ENCODE results near the gene GEN1. TPM values are rescaled to one million over a fixed set of nuclear protein-coding genes. Genes with fewer than 3 reads are reported as not detected.

GEN1 gene
- total RNA-seq, 2 donors from 2014 or later: 6.5 to 7.6 TPM

DNA sequence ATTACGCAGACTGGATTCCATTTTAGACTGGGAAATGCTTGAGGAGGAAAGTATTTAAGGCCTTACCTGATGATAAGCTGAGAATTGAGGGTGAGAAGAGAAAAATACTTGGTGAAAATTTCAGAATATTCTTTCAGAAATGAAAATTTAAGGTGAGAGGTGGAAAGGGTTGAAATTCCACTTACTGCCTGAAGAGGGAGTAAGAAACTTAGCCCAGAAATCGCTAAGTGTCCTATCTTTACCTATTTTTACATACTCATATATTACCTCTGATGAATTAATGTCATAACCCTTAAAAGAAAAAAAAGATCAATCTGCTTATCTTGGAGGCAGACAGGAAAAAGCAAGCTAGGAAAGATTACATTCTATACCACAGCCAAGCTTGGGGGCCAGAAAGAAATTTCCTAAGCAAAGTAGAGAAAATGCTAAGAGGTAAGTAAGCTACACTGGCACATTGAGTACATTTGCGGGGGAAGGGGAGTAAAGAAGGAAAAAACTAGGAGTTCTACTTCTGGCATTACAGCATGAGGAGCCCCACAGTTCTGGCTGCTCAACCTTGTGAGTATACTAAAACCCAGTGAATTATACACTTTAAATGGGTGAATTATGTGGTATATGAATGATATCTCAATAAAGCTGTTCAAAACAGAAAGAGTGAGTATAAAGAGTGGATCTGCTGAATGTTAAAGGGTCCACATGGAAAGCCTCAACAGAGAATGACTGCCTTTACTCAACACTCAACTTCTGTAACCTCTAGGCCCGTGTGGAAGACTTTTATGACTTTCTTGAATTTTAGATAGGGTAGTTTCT, 34.2 kb upstream of the GEN1 start:
- TF ChIP-seq POLR2A (IDR thresholded peaks at IDR 0.05): no peak
- TF ChIP-seq, protein P1, sequence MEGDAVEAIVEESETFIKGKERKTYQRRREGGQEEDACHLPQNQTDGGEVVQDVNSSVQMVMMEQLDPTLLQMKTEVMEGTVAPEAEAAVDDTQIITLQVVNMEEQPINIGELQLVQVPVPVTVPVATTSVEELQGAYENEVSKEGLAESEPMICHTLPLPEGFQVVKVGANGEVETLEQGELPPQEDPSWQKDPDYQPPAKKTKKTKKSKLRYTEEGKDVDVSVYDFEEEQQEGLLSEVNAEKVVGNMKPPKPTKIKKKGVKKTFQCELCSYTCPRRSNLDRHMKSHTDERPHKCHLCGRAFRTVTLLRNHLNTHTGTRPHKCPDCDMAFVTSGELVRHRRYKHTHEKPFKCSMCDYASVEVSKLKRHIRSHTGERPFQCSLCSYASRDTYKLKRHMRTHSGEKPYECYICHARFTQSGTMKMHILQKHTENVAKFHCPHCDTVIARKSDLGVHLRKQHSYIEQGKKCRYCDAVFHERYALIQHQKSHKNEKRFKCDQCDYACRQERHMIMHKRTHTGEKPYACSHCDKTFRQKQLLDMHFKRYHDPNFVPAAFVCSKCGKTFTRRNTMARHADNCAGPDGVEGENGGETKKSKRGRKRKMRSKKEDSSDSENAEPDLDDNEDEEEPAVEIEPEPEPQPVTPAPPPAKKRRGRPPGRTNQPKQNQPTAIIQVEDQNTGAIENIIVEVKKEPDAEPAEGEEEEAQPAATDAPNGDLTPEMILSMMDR (IDR thresholded peaks at IDR 0.05): peak; percentile 52 to 74 (median 66)
- Histone ChIP-seq H3K27me3 (no peaks in the 10 kb centered on the region), H3K27ac (no peak overlapping the region), H3K4me1 (no peaks in the 10 kb centered on the region), H3K9me3 (no peaks in the 10 kb centered on the region), H3K4me3 (no peak overlapping the region), H3K36me3 (replicated peaks in 1 of 2; ENCODE audit: insufficient read depth in 1 of 2, low read depth in 2 of 2) (peaks cover 0 to 8% of the 10 kb centered on the region in 2 donors)
- intact Hi-C loops (cut with DNase I): no loop called here
- DNase-seq (no peak), ATAC-seq (no peak)
- 61 to 72% methylated on average over 4 of the region's 4 CpGs for WGBS, 2 donors

DNA sequence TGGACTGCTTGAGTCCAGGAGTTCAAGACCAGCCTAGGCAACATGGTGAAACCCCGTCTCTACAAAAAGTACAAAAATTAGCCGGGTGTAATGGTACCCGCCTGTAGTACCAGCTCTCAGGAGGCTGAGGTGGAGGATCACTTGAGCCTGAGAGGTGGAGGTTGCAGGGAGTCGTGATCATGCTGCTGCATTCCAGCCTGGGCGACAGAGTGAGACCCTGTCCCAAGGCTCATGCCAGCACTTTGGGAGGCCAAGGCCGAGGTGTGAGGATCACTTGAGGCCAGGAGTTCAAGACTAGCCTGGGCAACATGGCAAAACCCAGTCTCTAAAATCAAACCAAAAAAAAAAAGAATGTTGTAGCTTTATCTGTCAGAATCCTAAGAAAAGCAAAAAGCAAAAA, 25.7 kb upstream of the GEN1 start:
- intact Hi-C loops (cut with DNase I): no loop called here
- WGBS, 2 donors: 84 to 88% methylated on average over 6 of the region's 6 CpGs

DNA sequence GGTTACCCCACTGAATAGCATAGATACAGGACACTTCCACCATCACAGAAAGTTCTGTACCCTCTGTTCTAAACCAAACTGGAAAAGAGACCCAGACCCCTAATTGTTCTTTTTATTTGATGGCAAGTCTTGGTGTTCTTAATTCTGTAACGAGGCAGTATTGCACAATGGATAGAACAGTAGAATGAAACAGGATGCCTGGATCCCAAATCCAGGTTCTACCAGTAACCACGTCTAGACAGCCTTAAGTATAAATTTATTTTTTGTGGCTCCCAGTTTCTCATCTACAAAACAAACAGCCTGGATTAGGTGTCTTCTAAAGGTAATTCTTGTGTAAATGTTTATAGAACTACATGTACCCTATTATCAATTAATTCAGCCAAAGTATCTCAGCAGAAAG, 24.1 kb upstream of the GEN1 start:
- WGBS, 2 donors: 92% methylated on average over 2 of the region's 2 CpGs
- Histone ChIP-seq H3K27me3 (no peaks in the 10 kb centered on the region), H3K9me3 (no peaks in the 10 kb centered on the region), H3K36me3 (replicated peaks in 1 of 2; ENCODE audit: insufficient read depth in 1 of 2, low read depth in 2 of 2) (peaks cover 0 to 2% of the 10 kb centered on the region in 2 donors), H3K4me3 (no peak overlapping the region), H3K27ac (no peak overlapping the region), H3K4me1 (no peaks in the 10 kb centered on the region)
- no peak for ATAC-seq
- intact Hi-C loops (cut with DNase I): no loop called here
- no peak for DNase-seq
- no peak for TF ChIP-seq POLR2A (IDR thresholded peaks at IDR 0.05)
- TF ChIP-seq, protein P1 (IDR thresholded peaks at IDR 0.05): no peak

More for the DNA sequence above, 25.7 kb upstream of the GEN1 start:
- H3K9me3 ChIP-seq: no peaks in the 10 kb centered on the region
- H3K27me3 ChIP-seq: no peaks in the 10 kb centered on the region
- peaks cover 0 to 6% of the 10 kb centered on the region in 2 donors for H3K36me3 ChIP-seq (replicated peaks in 1 of 2; ENCODE audit: insufficient read depth in 1 of 2, low read depth in 2 of 2)
- no peak overlapping the region for H3K4me3 ChIP-seq
- TF ChIP-seq, protein P1 (IDR thresholded peaks at IDR 0.05): no peak
- TF ChIP-seq POLR2A (IDR thresholded peaks at IDR 0.05): no peak
- ATAC-seq (no peak), DNase-seq (no peak)
- no peaks in the 10 kb centered on the region for H3K4me1 ChIP-seq
- no peak overlapping the region for H3K27ac ChIP-seq

DNA sequence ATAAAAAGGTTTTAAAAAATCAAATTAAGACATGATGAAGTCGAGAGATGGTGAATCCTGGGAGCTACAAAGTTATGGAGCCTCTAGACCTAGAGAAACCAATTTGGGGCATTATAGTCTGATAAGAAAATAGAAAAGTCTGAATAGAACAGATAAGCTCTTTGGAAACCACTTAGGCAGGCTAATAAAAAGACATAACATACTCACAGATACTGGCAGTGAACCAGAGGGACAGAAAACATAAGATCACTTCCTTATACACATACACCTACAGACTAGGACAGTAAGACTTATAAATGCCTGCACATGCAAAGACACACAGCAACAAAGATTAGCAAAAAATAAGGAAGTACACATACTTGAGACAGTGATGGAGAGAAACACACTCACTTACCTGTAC, 20.3 kb upstream of the GEN1 start:
- no peak overlapping the region for H3K27ac ChIP-seq
- H3K9me3 ChIP-seq: no peaks in the 10 kb centered on the region
- H3K27me3 ChIP-seq: no peaks in the 10 kb centered on the region
- no peak for DNase-seq
- H3K4me3 ChIP-seq: no peak overlapping the region
- H3K4me1 ChIP-seq: no peaks in the 10 kb centered on the region
- peaks cover 0 to 15% of the 10 kb centered on the region in 2 donors for H3K36me3 ChIP-seq (replicated peaks in 1 of 2; ENCODE audit: insufficient read depth in 1 of 2, low read depth in 2 of 2)
- WGBS, 2 donors: 77 to 81% methylated on average over 1 of the region's 1 CpG
- TF ChIP-seq POLR2A (IDR thresholded peaks at IDR 0.05): no peak
- TF ChIP-seq, protein P1 (IDR thresholded peaks at IDR 0.05): no peak
- intact Hi-C loops (cut with DNase I): no loop called here
- no peak for ATAC-seq

DNA sequence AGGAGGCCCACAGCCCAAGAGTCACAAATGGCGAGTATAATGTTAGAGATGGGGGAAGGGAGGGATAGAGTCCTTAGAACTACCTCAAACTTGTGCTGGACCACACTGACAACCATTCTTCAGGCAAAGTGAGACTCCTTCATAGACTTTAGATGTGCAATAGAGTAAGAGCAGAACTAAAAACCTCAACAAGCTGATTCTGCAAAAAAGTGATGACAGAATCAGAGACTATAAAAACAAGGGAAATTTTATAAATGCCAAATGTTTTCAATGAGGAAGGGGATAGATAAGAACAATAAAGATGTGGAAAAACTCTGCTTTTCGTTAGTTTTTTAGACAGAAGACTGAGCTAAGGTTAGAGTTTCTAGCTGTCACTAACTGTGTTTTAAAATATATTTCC, 18.1 kb upstream of the GEN1 start:
- Histone ChIP-seq H3K9me3 (no peaks in the 10 kb centered on the region), H3K4me3 (no peak overlapping the region), H3K27ac (no peak overlapping the region), H3K27me3 (no peaks in the 10 kb centered on the region), H3K4me1 (no peaks in the 10 kb centered on the region), H3K36me3 (replicated peaks in 1 of 2; ENCODE audit: insufficient read depth in 1 of 2, low read depth in 2 of 2) (peaks cover 0 to 15% of the 10 kb centered on the region in 2 donors)
- 95% methylated on average over 2 of the region's 2 CpGs for whole genome bisulfite sequencing, 2 donors
- ATAC-seq (no peak), DNase-seq (no peak)
- TF ChIP-seq POLR2A (IDR thresholded peaks at IDR 0.05): no peak
- TF ChIP-seq, protein P1 (IDR thresholded peaks at IDR 0.05): no peak
- intact Hi-C loops (cut with DNase I): no loop called here
